ENCODE measurements around the gene RAB3B. TPM values are rescaled to one million over a fixed set of nuclear protein-coding genes. Genes with fewer than 3 reads are reported as not detected.

RAB3B gene
- total and polyA plus RNA-seq, 2 donors (not counting 1 experiment from before 2014, with no cell fraction given), result 36.5 to 51.6 TPM

DNA sequence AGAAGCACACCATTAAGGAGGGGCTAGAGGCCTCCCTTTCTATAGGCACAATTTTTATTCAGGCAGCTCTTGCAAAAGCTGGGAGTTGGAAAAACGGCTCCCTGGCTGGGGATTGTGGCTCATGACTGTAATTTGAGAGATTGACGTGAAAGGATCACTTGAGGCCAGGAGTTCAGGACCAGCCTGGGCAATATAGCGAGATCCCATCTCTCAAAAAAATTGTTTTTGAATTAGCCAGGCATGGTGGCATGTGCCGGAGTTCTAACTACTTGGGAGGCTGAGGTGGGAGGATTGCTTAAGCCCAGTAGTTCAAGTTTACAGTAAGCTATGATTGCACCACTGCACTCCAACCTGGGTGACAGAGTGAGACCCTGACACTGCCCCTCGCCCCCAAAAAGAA is 88.0 kb downstream of the RAB3B start:
- no peaks in the 10 kb centered on the region for H3K36me3 ChIP-seq (ENCODE audit: control insufficient read depth, insufficient read depth, low read length)
- TF ChIP-seq, protein P1, sequence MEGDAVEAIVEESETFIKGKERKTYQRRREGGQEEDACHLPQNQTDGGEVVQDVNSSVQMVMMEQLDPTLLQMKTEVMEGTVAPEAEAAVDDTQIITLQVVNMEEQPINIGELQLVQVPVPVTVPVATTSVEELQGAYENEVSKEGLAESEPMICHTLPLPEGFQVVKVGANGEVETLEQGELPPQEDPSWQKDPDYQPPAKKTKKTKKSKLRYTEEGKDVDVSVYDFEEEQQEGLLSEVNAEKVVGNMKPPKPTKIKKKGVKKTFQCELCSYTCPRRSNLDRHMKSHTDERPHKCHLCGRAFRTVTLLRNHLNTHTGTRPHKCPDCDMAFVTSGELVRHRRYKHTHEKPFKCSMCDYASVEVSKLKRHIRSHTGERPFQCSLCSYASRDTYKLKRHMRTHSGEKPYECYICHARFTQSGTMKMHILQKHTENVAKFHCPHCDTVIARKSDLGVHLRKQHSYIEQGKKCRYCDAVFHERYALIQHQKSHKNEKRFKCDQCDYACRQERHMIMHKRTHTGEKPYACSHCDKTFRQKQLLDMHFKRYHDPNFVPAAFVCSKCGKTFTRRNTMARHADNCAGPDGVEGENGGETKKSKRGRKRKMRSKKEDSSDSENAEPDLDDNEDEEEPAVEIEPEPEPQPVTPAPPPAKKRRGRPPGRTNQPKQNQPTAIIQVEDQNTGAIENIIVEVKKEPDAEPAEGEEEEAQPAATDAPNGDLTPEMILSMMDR (conservative IDR thresholded peaks at IDR 0.05 in 1 of 2, IDR thresholded peaks at IDR 0.05 in 1 of 2; ENCODE audit: low read depth in 1 of 2, low read length in 2 of 2), result no peak
- TF ChIP-seq EZH2 (IDR thresholded peaks at IDR 0.05; ENCODE audit: low read length, missing control alignments), result no peak
- no peaks in the 10 kb centered on the region for H3K27me3 ChIP-seq (ENCODE audit: control insufficient read depth, insufficient read depth, low read length)
- no peaks in the 10 kb centered on the region for H3K79me2 ChIP-seq (ENCODE audit: control insufficient read depth, insufficient read depth, low read length)
- H3K27ac ChIP-seq (ENCODE audit: insufficient read depth, low read length), result no peak overlapping the region
- no peak overlapping the region for H3K4me2 ChIP-seq (ENCODE audit: extremely low read depth, insufficient read depth, low read length)
- no peak overlapping the region for H3K4me3 ChIP-seq (replicated peaks in 1 of 4; ENCODE audit: control extremely low read depth in 1 of 4, insufficient read depth in 1 of 4, low read depth in 3 of 4, low read length in 4 of 4)
- no peak overlapping the region for H3K9ac ChIP-seq (ENCODE audit: insufficient read depth, low read length)
- H4K20me1 ChIP-seq (ENCODE audit: control insufficient read depth, extremely low read depth, insufficient read depth, low read length), result no peaks in the 10 kb centered on the region
- no peak for DNase-seq (ENCODE audit: low read depth in 2 of 2)
- peaks cover 19% of the 10 kb centered on the region for H3K4me1 ChIP-seq (ENCODE audit: control insufficient read depth, extremely low read depth, insufficient read depth, low read length)
- H3K9me3 ChIP-seq (ENCODE audit: control insufficient read depth, insufficient read depth, low read depth, low read length), result no peaks in the 10 kb centered on the region
- no peak overlapping the region for H2AFZ ChIP-seq (ENCODE audit: low read length)

DNA sequence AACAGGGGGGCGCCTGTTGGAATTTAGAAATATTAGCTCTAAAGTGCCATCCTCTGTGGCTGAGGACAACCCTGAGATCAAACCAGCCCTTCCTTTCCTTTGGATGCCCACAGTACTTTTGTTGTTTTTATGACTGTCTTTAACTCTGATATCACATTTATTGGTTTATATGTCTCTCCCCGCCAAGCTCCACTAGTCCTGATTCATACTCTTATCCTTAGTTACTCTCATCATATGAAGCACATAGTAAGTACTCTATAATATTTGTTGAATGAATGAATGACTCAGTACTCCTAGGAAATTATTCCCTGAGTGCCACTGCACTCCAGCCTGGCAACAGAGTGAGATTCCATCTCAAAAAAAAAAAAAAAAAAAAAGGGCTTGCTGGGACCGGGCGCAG is 89.3 kb downstream of the RAB3B start:
- Histone ChIP-seq H3K27me3 (ENCODE audit: control insufficient read depth, insufficient read depth, low read length) (no peaks in the 10 kb centered on the region), H3K9ac (ENCODE audit: insufficient read depth, low read length) (no peak overlapping the region), H3K4me2 (ENCODE audit: extremely low read depth, insufficient read depth, low read length) (no peak overlapping the region), H4K20me1 (ENCODE audit: control insufficient read depth, extremely low read depth, insufficient read depth, low read length) (no peaks in the 10 kb centered on the region), H3K9me3 (ENCODE audit: control insufficient read depth, insufficient read depth, low read depth, low read length) (no peaks in the 10 kb centered on the region), H3K4me1 (ENCODE audit: control insufficient read depth, extremely low read depth, insufficient read depth, low read length) (peaks cover 21% of the 10 kb centered on the region), H3K4me3 (replicated peaks in 1 of 4; ENCODE audit: control extremely low read depth in 1 of 4, insufficient read depth in 1 of 4, low read depth in 3 of 4, low read length in 4 of 4) (no peak overlapping the region), H2AFZ (ENCODE audit: low read length) (no peak overlapping the region), H3K79me2 (ENCODE audit: control insufficient read depth, insufficient read depth, low read length) (no peaks in the 10 kb centered on the region), H3K27ac (ENCODE audit: insufficient read depth, low read length) (no peak overlapping the region), H3K36me3 (ENCODE audit: control insufficient read depth, insufficient read depth, low read length) (no peaks in the 10 kb centered on the region)
- TF ChIP-seq, protein P1 (conservative IDR thresholded peaks at IDR 0.05 in 1 of 2, IDR thresholded peaks at IDR 0.05 in 1 of 2; ENCODE audit: low read depth in 1 of 2, low read length in 2 of 2), result no peak
- no peak for TF ChIP-seq EZH2 (IDR thresholded peaks at IDR 0.05; ENCODE audit: low read length, missing control alignments)
- no peak for DNase-seq (ENCODE audit: low read depth in 2 of 2)

DNA sequence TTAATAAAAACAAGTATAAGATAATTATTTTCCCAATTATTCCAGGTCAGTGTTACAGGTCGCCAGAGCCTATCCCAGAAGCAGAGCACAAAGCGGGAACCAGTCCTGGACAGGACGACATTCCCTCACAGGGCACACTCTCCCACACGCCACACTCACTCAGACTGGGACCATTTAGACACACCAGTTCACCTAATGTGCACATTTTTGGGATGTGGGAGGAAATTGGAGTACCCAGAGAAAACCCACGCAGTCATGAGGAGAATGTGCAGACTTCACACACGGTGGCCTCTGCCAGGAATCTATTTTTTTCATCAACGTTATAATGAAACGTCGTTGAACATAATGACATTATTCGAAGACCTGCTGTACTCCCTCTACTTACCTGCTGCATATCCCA is 91.5 kb downstream of the RAB3B start:
- Histone ChIP-seq H3K79me2 (ENCODE audit: control insufficient read depth, insufficient read depth, low read length) (no peaks in the 10 kb centered on the region), H4K20me1 (ENCODE audit: control insufficient read depth, extremely low read depth, insufficient read depth, low read length) (no peaks in the 10 kb centered on the region), H3K4me3 (replicated peaks in 1 of 4; ENCODE audit: control extremely low read depth in 1 of 4, insufficient read depth in 1 of 4, low read depth in 3 of 4, low read length in 4 of 4) (no peak overlapping the region), H2AFZ (ENCODE audit: low read length) (no peak overlapping the region), H3K4me2 (ENCODE audit: extremely low read depth, insufficient read depth, low read length) (no peak overlapping the region), H3K9me3 (ENCODE audit: control insufficient read depth, insufficient read depth, low read depth, low read length) (no peaks in the 10 kb centered on the region), H3K27ac (ENCODE audit: insufficient read depth, low read length) (peak overlapping the region; percentile 86), H3K4me1 (ENCODE audit: control insufficient read depth, extremely low read depth, insufficient read depth, low read length) (peaks cover 13% of the 10 kb centered on the region), H3K36me3 (ENCODE audit: control insufficient read depth, insufficient read depth, low read length) (no peaks in the 10 kb centered on the region), H3K27me3 (ENCODE audit: control insufficient read depth, insufficient read depth, low read length) (no peaks in the 10 kb centered on the region), H3K9ac (ENCODE audit: insufficient read depth, low read length) (no peak overlapping the region)
- TF ChIP-seq EZH2 (IDR thresholded peaks at IDR 0.05; ENCODE audit: low read length, missing control alignments), result no peak
- DNase-seq (ENCODE audit: low read depth in 2 of 2), result peak in 1 of 2 donors; percentile 48
